ENCODE data around the gene STRN4. TPM values are rescaled to one million over a fixed set of nuclear protein-coding genes. Genes with fewer than 3 reads are reported as not detected.
"Not testable (repeated sequence)": the region's sequence is repeated elsewhere in the genome, so short reads cannot be mapped to it uniquely, and the experiment has no call there.

Gene STRN4
- total RNA-seq, 6 donors from 2014 or later, result 59.8 to 168 (median 83.7) TPM

- TF ChIP-seq EP300 (IDR thresholded peaks at IDR 0.05) (no peak), POLR2A (IDR thresholded peaks at IDR 0.05) (no peak), POLR2AphosphoS5 (IDR thresholded peaks at IDR 0.05) (no peak), CTCF (IDR thresholded peaks at IDR 0.05) (no peak)
- peaks cover 27 to 58% (median 34%) of the 10 kb centered on the region in 4 donors for H3K4me1 ChIP-seq
- no peak overlapping the region for H3K4me3 ChIP-seq
- DNase-seq, result no peak
- H3K9me3 ChIP-seq, result no peaks in the 10 kb centered on the region
- peaks cover 6 to 74% (median 46%) of the 10 kb centered on the region in 4 donors for H3K36me3 ChIP-seq
- ATAC-seq (ENCODE audit: low FRiP score in 2 of 2), result no peak
- H3K27ac ChIP-seq, result peak overlapping the region in 1 of 4 donors; percentile 7
- no peaks in the 10 kb centered on the region for H3K27me3 ChIP-seq
- WGBS, 2 donors, result 90 to 93% methylated on average over 5 to 7 of the region's 7 CpGs
These were observed 36.2 kb upstream of the STRN4 start for GRCh38 chr19:46782355-46783019.

DNA sequence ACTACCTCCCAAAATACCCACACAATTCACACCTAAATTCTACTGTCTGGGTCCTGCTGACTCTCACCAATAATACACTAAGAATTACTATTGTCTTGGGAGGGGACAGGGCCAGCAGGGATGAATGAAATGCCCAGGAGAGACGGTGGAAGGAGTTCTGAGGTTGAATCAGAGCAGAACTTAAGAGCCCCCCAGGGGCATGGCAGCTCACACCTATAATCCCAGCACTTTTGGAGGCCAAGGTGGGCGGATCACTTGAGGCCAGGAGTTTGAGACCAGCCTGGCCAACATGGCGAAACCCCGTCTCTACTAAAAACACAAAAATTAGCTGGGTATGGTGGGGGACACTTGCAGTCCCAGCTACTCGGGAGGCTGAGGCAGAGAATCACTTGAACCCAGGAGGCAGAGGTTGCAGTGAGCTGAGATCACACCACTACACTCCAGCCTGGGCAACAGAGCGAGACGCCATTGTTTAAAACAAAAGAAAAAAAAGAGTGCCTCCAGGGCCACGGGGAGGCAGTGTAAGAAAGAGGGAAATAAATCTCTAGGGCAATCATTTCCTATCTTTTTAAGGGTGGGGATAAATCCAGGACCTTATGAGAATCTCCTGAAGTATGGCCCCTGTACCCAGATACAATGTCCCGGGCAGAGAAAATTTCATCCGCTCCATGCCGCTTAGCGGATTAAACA is 31.9 kb upstream of the STRN4 start:
- TF ChIP-seq CTCF (IDR thresholded peaks at IDR 0.05), result peak in 1 of 6 experiments; percentile 28
- 88 to 91% methylated on average over 12 of the region's 12 CpGs for WGBS, 2 donors
- DNase-seq, H3K27me3 ChIP-seq, H3K9me3 ChIP-seq, H3K4me3 ChIP-seq: not testable (repeated sequence)
- peak in 1 of 2 donors; percentile 44 for ATAC-seq (ENCODE audit: low FRiP score in 2 of 2)
- Histone ChIP-seq H3K27ac (peak overlapping the region in 3 of 4 donors; percentile 48 to 53 (median 49)), H3K4me1 (peaks cover 0 to 15% (median 3%) of the 10 kb centered on the region in 4 donors), H3K36me3 (peaks cover 21 to 94% (median 79%) of the 10 kb centered on the region in 4 donors)

- TF ChIP-seq EP300 (IDR thresholded peaks at IDR 0.05) (no peak), POLR2AphosphoS5 (IDR thresholded peaks at IDR 0.05) (no peak), CTCF (IDR thresholded peaks at IDR 0.05) (no peak), POLR2A (IDR thresholded peaks at IDR 0.05) (no peak)
- Histone ChIP-seq H3K4me3 (no peak overlapping the region), H3K9me3 (no peaks in the 10 kb centered on the region), H3K4me1 (peaks cover 0 to 11% (median 4%) of the 10 kb centered on the region in 4 donors), H3K36me3 (peaks cover 21 to 85% (median 71%) of the 10 kb centered on the region in 4 donors), H3K27ac (peak overlapping the region in 1 of 4 donors; percentile 48), H3K27me3 (no peaks in the 10 kb centered on the region)
- no peak for DNase-seq
- 93 to 97% methylated on average over 15 to 29 of the region's 33 CpGs for WGBS, 2 donors
- ATAC-seq (ENCODE audit: low FRiP score in 2 of 2), result no peak
These were observed 31.0 kb upstream of the STRN4 start for GRCh38 chr19:46776927-46777911.

DNA sequence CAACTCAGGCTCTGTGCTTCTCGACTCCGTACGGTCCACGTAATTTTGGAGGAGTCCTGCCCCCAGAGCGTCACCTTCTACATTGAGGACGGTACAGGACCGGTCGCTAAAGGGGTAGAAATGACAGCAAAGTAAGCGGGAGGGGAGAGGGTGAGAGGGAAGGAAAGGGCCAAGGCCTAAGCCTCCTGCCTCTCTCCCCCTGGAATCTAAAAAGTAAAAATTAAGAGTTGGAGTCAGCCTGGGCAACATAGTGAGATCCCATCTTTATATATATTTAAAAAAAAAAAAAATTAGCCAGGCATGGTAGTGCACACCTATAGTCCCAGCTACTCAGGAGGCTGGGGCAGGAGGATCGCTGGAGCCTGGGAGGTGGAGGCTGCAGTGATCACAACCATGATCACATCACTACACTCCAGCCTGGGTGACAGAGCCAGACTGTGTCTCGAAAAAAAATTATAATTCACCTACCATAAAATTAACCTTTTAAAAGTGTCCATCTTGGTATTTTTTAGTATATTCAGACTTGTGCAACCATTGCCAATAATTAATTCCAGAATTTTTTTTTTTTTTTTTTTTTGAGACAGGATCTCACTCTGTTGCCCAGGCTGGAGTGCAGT is 29.5 kb upstream of the STRN4 start:
- no peak overlapping the region for H3K4me3 ChIP-seq
- ATAC-seq (ENCODE audit: low FRiP score in 2 of 2), result no peak
- 97 to 99% methylated on average over 11 of the region's 11 CpGs for WGBS, 2 donors
- peaks cover 0 to 14% (median 3%) of the 10 kb centered on the region in 4 donors for H3K4me1 ChIP-seq
- no peak for TF ChIP-seq CTCF (IDR thresholded peaks at IDR 0.05)
- TF ChIP-seq POLR2A (IDR thresholded peaks at IDR 0.05), result no peak
- no peak for TF ChIP-seq POLR2AphosphoS5 (IDR thresholded peaks at IDR 0.05)
- no peak for TF ChIP-seq EP300 (IDR thresholded peaks at IDR 0.05)
- no peak overlapping the region for H3K27ac ChIP-seq
- no peaks in the 10 kb centered on the region for H3K27me3 ChIP-seq
- no peaks in the 10 kb centered on the region for H3K9me3 ChIP-seq
- peaks cover 18 to 71% (median 59%) of the 10 kb centered on the region in 4 donors for H3K36me3 ChIP-seq
- DNase-seq, result no peak
